ENCODE data around the gene GOLGA6L2. TPM values are rescaled to one million over a fixed set of nuclear protein-coding genes. Genes with fewer than 3 reads are reported as not detected.
"Not testable (repeated sequence)": the region's sequence is repeated elsewhere in the genome, so short reads cannot be mapped to it uniquely, and the experiment has no call there.

GOLGA6L2 gene
- total RNA-seq, 4 donors from 2014 or later, result not detected

DNA sequence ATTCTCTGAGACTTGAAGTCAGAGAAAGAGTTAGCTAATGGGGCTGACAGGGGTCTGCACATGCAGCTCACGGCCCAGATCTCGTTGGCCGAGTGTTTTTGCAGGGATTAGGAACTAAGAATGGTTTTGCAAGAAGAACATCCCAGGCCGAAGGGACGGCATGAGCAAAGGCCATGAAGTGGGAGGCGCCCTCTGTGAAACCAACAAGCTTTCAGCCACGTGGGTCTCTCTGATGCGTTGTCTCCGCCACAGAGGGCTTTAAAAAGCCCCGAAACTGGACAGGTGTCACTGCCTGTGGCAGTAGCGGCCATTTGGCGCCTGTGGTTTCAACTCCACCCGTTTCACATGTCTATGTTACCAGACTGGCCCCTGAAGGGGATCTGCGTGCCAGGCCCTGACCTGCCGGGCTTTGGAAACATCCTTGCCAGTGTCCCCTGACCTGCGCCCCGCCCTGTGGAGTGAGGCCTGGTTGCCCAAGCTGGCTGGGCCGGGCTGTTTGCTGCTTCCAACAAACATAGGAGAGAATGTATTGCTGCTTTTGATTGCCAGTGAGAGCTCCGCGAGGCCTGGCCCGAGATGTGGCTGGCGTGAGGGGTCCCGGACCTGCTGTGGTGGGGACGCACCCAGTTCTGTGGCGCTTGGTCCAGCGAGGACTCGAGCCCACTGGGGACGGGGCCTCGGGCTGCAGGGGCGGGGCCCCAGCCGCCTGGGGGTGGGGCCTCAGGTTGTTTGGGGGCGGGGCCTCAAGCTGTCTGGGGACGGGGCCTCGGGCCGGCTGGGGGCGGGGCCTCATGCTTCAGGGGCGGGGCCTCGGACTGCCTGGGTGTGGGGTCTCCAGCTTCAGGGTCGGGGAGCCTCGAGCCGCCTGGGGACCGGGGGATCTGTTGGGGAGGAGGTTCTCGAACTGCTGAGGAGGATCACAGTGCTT lies 30.4 kb downstream of the GOLGA6L2 start:
- no peak for DNase-seq
- no peak overlapping the region for H3K27ac ChIP-seq

DNA sequence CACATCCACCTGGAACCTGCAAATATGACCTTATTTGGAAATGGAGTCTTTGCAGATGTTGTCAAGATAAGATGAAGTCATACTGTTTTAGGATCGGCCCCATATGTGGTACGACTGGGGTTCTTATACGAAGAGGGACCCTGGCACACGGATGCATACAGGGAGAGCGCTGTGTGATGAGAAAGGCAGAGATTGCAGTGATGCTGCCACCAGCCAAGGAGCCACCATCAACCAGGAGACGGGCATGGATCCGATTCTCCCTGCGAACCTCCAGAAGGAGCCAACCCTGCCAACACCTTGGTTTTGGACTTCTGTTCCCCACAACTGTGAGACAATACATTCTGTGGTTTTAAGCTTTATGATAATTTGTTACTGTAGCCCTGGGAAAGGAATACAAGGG lies 31.2 kb downstream of the GOLGA6L2 start:
- H3K4me3 ChIP-seq (replicated peaks in 1 of 3); H3K36me3 ChIP-seq; H3K27ac ChIP-seq; H3K9me3 ChIP-seq; H3K27me3 ChIP-seq; intact Hi-C loops (cut with DNase I); DNase-seq; H3K4me1 ChIP-seq: not testable (repeated sequence)
- 87 to 94% methylated on average over 8 of the region's 8 CpGs for WGBS, 2 donors

More for the DNA sequence above, 30.4 kb downstream of the GOLGA6L2 start:
- Histone ChIP-seq H3K9me3 (no peaks in the 10 kb centered on the region), H3K4me1 (no peaks in the 10 kb centered on the region), H3K4me3 (replicated peaks in 1 of 3) (no peak overlapping the region), H3K27me3 (no peaks in the 10 kb centered on the region), H3K36me3 (no peaks in the 10 kb centered on the region)
- TF ChIP-seq, protein P1, sequence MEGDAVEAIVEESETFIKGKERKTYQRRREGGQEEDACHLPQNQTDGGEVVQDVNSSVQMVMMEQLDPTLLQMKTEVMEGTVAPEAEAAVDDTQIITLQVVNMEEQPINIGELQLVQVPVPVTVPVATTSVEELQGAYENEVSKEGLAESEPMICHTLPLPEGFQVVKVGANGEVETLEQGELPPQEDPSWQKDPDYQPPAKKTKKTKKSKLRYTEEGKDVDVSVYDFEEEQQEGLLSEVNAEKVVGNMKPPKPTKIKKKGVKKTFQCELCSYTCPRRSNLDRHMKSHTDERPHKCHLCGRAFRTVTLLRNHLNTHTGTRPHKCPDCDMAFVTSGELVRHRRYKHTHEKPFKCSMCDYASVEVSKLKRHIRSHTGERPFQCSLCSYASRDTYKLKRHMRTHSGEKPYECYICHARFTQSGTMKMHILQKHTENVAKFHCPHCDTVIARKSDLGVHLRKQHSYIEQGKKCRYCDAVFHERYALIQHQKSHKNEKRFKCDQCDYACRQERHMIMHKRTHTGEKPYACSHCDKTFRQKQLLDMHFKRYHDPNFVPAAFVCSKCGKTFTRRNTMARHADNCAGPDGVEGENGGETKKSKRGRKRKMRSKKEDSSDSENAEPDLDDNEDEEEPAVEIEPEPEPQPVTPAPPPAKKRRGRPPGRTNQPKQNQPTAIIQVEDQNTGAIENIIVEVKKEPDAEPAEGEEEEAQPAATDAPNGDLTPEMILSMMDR (IDR thresholded peaks at IDR 0.05), result no peak
- no peak for TF ChIP-seq POLR2A (IDR thresholded peaks at IDR 0.05)
- intact Hi-C loops (cut with DNase I), result no loop called here
- WGBS, 2 donors, result 87 to 89% methylated on average over 27 to 32 of the region's 43 CpGs

DNA sequence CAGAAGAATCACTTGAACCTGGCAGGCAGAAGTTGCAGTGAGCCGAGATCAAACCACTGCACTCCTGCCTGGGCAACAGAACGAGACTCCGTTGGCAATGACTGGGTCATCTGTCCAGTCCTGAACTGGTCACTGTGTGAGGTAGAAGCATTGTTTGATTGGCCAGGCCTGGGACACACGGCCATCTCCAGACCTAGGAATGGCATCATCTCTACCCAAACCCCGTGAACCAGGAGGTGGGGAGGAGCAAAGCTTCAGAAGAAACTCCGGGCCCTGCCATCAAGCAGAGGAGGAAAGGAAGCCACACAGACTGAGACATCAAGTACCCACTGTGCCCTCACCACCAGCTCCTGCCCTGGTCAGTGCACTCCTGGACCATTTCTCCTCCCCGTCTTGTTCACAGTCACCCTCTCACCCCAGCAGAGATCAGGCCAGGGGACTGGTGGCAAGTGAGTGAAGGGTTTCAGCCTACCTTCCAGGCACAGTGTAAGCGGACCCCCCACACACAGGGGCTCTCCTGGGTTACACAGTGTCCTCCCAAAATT lies 31.6 kb downstream of the GOLGA6L2 start:
- H3K36me3 ChIP-seq, result no peaks in the 10 kb centered on the region
- H3K9me3 ChIP-seq, result no peaks in the 10 kb centered on the region
- H3K27me3 ChIP-seq, result no peaks in the 10 kb centered on the region
- no peak overlapping the region for H3K27ac ChIP-seq
- no peak for DNase-seq
- TF ChIP-seq POLR2A (IDR thresholded peaks at IDR 0.05), result no peak
- TF ChIP-seq, protein P1 (IDR thresholded peaks at IDR 0.05), result no peak
- H3K4me3 ChIP-seq (replicated peaks in 1 of 3), result no peak overlapping the region
- no peaks in the 10 kb centered on the region for H3K4me1 ChIP-seq
- 85 to 89% methylated on average over 7 to 8 of the region's 8 CpGs for WGBS, 2 donors
- intact Hi-C loops (cut with DNase I), result no loop called here

DNA sequence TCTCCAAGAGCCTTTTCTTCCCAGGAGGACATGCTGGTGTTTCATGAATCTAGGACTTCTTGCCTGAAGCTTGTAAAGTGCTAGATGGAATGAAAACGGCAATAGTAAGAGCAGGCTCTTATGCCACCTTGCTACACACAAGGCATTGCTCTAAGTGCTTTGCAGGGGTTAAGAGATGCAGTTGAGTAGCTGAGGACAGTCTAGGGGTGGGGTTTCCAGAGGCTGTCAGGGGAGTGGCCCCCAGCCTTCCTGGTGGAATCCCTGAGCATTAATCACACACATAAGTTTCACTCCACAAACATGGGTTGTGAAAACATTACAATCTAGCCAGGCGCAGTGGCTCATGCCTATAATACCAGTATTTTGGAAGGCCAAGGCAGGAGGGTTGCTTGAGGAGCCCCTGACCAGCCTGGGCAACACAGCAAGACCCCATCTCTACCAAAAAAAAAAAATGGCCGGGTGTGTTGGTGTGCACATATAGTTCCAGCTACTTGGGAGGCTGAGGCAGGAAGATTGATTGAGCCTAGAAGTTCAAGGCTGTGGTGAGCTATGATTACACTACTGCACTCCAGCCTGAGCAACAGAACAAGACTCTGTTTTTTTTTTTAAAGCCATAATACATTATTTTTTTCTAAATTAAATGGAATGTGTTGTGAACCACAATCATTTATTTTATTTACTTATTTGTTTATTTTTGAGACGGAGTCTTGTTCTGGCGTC lies 34.0 kb downstream of the GOLGA6L2 start:
- H3K9me3 ChIP-seq; H3K27ac ChIP-seq; H3K4me1 ChIP-seq; H3K36me3 ChIP-seq; H3K27me3 ChIP-seq; H3K4me3 ChIP-seq (replicated peaks in 1 of 3); intact Hi-C loops (cut with DNase I); DNase-seq: not testable (repeated sequence)
- 74 to 77% methylated on average over 5 of the region's 5 CpGs for WGBS, 2 donors

DNA sequence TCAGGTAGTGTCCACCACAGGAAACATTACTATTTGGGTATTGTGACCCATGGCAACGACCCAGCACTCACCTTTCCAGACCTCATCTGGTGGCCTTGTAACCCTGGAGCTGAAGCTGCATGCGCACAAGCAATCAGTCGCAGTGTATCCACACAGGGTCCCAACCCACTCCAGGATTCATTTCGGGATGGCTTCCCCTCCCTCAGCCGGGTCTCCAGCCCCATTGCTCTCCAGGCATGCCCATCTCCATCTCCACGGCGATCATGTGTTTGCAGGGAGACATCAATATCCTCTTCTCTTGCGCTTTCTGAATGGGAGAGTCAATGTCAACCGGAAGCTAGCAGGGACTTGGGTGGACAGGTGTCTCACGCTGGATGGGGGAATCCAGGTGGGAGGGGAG lies 35.2 kb downstream of the GOLGA6L2 start:
- Histone ChIP-seq H3K4me1 (no peaks in the 10 kb centered on the region), H3K4me3 (replicated peaks in 1 of 3) (no peak overlapping the region), H3K9me3 (no peaks in the 10 kb centered on the region), H3K27me3 (no peaks in the 10 kb centered on the region), H3K27ac (no peak overlapping the region), H3K36me3 (no peaks in the 10 kb centered on the region)
- TF ChIP-seq, protein P1 (IDR thresholded peaks at IDR 0.05), result no peak
- TF ChIP-seq POLR2A (IDR thresholded peaks at IDR 0.05), result no peak
- intact Hi-C loops (cut with DNase I), result no loop called here
- DNase-seq, result no peak
- WGBS, 2 donors, result 80 to 89% methylated on average over 10 of the region's 10 CpGs

DNA sequence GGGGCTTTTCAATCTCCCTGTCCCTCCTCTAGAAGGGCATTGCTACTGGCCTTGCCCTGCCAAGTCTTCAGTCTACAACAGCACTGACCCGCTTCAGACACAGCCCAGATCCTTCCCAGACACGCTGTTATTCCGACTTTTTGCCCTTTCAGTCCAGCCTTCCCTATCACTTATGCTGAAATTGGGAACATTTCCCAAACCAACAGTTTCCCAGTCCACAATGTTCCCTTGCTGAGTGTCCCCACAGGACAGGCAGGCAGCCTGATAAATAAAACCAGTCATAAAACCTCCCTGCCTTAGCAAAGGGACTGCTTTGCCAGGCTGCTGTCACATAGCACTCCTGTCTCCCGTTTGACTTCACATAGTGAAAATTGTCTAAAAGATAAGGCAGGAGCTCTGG lies 43.5 kb downstream of the GOLGA6L2 start:
- no peaks in the 10 kb centered on the region for H3K27me3 ChIP-seq
- H3K4me3 ChIP-seq (replicated peaks in 1 of 3), result no peak overlapping the region
- H3K36me3 ChIP-seq, result no peaks in the 10 kb centered on the region
- TF ChIP-seq, protein P1 (IDR thresholded peaks at IDR 0.05), result no peak
- TF ChIP-seq POLR2A (IDR thresholded peaks at IDR 0.05), result no peak
- intact Hi-C loops (cut with DNase I), result no loop called here
- no peak for DNase-seq
- H3K27ac ChIP-seq, result no peak overlapping the region
- no peaks in the 10 kb centered on the region for H3K9me3 ChIP-seq
- H3K4me1 ChIP-seq, result no peaks in the 10 kb centered on the region
- WGBS, 2 donors, result 68 to 72% methylated on average over 4 of the region's 4 CpGs

Data from thyroid gland (tissue), 4 donors.